WERI-Rb-1 (cell line): Measurements from ENCODE around the gene IRGC.
"Not testable (repeated sequence)": the region's sequence is repeated elsewhere in the genome, so short reads cannot be mapped to it uniquely, and the experiment has no call there.

ENCODE experiments used
- DNase-seq: peaks from one replicate; pipeline ENCODE4 v3.0.0-alpha.2; 2020
- H3K27ac ChIP-seq: fragments of 250-450 bp; sonication (Bioruptor Pico); 2 replicates; pipeline ENCODE4 v1.5.1; 2020; ENCODE audit warnings: mild to moderate bottlenecking, moderate library complexity
- H3K27me3 ChIP-seq: fragments of 250-450 bp; sonication (Bioruptor Pico); 2 replicates; pipeline ENCODE4 v1.5.1; 2021; ENCODE audit warnings: mild to moderate bottlenecking, low read depth, moderate library complexity; ENCODE audit not compliant: insufficient read depth, severe bottlenecking
- H3K36me3 ChIP-seq: fragments of 250-450 bp; sonication (Bioruptor Pico); 2 replicates; pipeline ENCODE4 v1.5.1; 2020; ENCODE audit warnings: mild to moderate bottlenecking, moderate library complexity
- H3K4me3 ChIP-seq: 2 replicates; pipeline ENCODE4 v1.5.1; 2011; ENCODE audit warnings: low read depth, mild to moderate bottlenecking, control low read depth, low read length
- H3K9me3 ChIP-seq: fragments of 250-450 bp; sonication (Bioruptor Pico); 2 replicates; pipeline ENCODE4 v1.5.1; 2021; ENCODE audit warnings: mild to moderate bottlenecking, moderate library complexity; ENCODE audit not compliant: severe bottlenecking
- CTCF ChIP-seq: IDR thresholded peaks from 2 replicates; pipeline ENCODE4 v1.5.1; 2011; ENCODE audit warnings: low read depth, mild to moderate bottlenecking, control low read depth, inconsistent platforms, low read length

The IRGC gene

GRCh38 chr19:43678512-43679261 lies 37.2 kb upstream of the IRGC start:
- TF ChIP-seq CTCF: no peak
- H3K9me3 ChIP-seq: no peaks in the 10 kb centered on the region
- no peaks in the 10 kb centered on the region for H3K27me3 ChIP-seq
- DNase-seq: no peak
- no peak overlapping the region for H3K27ac ChIP-seq
- H3K36me3 ChIP-seq: no peaks in the 10 kb centered on the region
- no peak overlapping the region for H3K4me3 ChIP-seq

GRCh38 chr19:43681821-43682220 lies 34.1 kb upstream of the IRGC start:
- DNase-seq: no peak
- Histone ChIP-seq H3K27me3 (no peaks in the 10 kb centered on the region), H3K36me3 (no peaks in the 10 kb centered on the region), H3K27ac (no peak overlapping the region), H3K4me3 (no peak overlapping the region), H3K9me3 (no peaks in the 10 kb centered on the region)
- TF ChIP-seq CTCF: no peak

GRCh38 chr19:43682269-43682668 lies 33.6 kb upstream of the IRGC start:
- not testable (repeated sequence) for H3K36me3 ChIP-seq, DNase-seq, H3K27ac ChIP-seq, H3K9me3 ChIP-seq, H3K4me3 ChIP-seq, H3K27me3 ChIP-seq

GRCh38 chr19:43682824-43683661 lies 32.8 kb upstream of the IRGC start:
- Histone ChIP-seq H3K36me3 (no peaks in the 10 kb centered on the region), H3K9me3 (no peaks in the 10 kb centered on the region), H3K4me3 (no peak overlapping the region), H3K27ac (no peak overlapping the region), H3K27me3 (no peaks in the 10 kb centered on the region)
- no peak for TF ChIP-seq CTCF
- no peak for DNase-seq

- TF ChIP-seq CTCF: no peak
Measured at GRCh38 chr19:43683905-43684304, 32.0 kb upstream of the IRGC start.

GRCh38 chr19:43684326-43684725 lies 31.6 kb upstream of the IRGC start:
- TF ChIP-seq CTCF: no peak
- DNase-seq: no peak
- Histone ChIP-seq H3K27ac (no peak overlapping the region), H3K4me3 (no peak overlapping the region), H3K36me3 (no peaks in the 10 kb centered on the region), H3K27me3 (no peaks in the 10 kb centered on the region), H3K9me3 (no peaks in the 10 kb centered on the region)

More at GRCh38 chr19:43683905-43684304, 32.0 kb upstream of the IRGC start:
- Histone ChIP-seq H3K4me3 (no peak overlapping the region), H3K36me3 (no peaks in the 10 kb centered on the region), H3K27ac (no peak overlapping the region), H3K9me3 (no peaks in the 10 kb centered on the region), H3K27me3 (no peaks in the 10 kb centered on the region)
- DNase-seq: no peak
